GM18870 (cell line): ENCODE data around the gene G6PD.

Experiments
- ATAC-seq: cut with Tn5 transposase; IDR thresholded peaks from one replicate; pipeline ENCODE4 v1.9.1; 2021; ENCODE audit warnings: moderate library complexity; ENCODE audit not compliant: unreplicated experiment

The G6PD gene

DNA sequence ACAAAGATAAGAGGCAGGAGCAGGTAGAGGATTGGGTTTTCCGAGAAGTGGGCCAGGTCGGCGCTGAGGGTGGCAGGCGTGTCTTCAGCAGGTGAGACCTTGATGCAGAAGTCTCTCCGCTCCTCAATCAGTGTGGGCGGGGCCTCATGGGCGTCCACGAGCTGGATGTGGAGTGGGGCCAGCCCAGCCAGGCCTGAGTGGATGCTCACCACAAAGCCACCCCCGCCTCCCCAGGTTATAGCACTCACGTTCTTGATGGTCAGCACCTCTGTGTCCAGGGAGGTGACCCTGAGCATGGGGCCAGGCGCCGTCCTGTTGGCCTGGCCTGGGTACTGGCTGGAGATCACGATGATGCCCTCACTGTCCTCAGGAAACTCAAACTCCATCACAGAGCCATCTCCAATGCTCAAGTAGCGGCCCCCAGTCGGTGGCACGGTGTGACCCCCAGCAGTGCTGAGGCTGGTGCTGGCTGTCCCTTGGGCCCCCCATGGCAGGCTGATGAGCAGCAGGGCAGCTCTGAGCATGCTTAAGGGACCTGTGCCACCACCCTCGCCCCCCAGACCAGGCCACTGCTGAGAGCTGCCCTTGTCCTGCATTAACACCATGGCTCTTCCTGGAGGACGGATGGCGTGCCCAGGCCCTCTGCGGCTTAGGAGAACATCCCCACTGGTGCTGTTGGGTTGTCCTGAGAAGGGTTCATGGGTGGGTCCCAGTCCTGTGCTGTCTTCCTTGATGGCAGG is 58.1 kb downstream of the G6PD start:
- no peak for ATAC-seq

DNA sequence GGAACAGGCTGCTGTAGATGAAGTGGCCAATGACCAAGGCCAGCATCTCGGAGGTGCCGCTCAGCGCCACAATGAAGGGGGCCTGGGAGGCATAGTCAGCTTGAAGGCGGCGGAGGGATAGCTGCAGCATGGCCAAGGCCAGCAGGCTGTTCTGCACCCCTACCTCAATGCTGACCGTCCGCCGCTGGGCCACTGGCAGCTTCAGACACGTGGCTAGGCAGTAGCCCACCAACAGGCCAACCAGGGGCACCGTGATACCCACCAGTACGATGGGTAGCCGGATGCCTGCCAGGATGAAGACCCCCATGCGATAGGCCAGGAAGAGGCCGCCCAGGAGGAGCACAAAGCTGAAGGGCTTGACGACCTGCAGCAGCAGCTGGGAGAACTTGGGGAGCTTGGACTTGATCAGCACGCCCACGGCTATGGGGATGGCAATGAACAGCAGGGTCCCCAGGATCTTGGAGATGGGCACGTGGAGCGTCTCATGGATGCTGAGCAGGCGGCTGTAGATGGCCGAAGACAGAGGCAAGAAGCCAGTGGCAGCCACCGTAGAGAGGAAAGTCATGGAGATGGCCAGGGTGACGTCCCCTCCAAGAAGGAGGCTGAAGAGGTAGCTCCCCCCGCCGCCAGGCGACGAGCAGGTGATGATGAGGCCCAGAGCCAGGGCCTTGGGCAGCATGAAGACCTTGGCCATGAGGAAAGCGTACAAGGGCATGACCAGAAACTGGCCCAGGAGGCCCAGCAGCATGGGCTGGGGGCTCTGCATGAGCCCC is 58.9 kb downstream of the G6PD start:
- no peak for ATAC-seq

DNA sequence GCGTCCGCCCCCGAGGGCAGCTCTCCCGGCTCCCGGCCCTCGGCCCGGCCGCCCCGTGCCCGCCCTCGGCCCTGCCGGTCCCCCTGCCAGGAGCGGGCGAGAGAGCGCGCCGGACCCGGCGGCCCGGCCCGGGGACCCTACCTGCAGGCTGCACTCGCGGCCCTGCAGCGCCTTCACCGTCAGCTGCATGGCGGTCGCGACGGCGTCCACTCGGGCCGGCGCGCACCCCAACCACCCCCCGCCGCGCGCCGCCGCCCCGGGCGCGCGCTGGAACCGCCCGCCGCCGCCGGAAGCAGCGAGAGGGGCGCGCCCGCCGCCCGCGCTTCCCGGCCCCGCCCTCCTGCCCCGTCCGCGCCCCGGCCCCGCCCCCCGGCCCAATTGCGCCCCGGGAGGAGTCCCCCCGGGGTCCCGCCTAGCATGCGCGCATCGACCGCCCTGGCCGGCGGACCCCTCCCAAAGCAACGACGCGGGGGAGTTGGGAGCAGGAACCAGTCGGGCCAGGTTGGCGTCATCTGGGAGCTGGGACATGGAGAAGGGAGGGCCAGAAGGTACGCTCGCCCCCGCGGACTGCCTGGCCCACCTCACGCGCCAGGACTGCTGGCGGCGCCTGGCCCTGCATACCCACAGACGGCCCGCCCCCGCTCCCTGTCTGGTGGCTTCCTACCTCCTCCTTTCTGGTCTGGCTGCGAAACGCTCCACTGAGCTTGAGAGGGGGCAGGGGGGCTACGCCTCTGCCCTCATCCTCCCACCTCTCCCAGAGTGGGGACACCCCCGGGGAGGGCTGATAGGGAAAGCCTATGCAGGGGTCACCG is 60.0 kb downstream of the G6PD start, which contains the start of gene UBL4A:
Gene UBL4A, minus strand, starts transcription at position 220 of the 812 bp plus-strand sequence. Its CDS starts 31 bp downstream, at position 189.
- ATAC-seq: no peak

DNA sequence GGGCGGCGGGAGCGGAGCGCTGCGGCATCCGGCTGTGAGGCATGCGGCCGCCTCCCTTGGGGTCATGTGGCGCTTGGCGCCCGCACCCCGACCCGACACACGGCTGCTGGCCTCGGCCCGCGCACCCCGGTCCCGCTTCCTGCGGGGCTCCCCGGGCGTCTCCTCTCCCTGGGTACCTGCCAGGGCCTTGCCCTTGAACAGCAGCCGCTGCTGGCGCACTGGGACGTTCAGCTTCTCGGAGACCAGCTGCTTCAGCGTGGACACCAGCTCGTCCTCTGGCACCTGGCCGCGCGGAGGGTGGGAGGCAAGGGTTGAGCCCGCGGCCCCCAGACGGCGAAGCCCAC is 60.6 kb downstream of the G6PD start:
- ATAC-seq: no peak

DNA sequence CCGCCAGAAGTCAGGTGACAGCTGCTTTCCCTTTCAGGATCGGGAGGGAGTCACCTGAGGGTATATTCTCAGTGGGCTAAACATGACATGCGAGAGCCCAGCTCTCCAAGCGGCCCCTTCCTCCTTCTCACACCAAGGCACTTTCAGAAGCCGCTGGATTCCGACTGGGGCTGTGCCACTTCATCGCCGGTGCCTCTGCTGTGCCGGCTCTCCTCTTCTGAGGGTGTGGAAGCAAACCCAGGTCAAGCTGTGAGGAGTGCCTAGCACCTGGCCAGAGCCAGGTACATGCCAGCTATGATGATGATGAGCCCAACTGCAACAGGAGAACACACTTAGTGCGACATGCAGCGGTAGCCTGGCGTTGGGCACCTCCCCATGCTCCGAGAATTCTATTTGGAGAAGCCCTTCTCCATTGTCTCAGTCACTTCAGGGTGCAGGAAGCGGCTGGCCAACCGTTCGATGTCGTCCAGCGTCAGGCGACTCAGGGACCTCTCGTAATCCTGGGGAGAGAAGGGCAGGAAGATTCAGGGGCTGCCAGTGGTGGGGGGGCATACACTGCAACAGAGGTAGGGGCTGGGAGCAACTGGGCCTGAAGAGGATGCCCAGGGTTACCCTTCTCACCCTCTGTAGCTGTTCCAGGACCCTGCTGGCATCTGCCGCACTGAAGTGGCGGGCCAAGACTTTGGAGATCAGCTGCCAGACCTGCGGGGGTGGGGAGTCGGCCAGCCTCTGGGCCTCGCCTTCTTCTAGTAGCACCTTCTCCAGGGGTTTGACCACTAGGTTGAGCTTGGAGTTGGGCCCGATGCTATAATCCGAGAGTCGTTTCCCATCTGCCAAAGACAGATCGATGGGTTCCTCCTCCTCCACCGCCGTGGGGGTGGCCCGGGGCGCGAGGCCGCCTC is 61.2 kb downstream of the G6PD start:
- ATAC-seq: no peak

DNA sequence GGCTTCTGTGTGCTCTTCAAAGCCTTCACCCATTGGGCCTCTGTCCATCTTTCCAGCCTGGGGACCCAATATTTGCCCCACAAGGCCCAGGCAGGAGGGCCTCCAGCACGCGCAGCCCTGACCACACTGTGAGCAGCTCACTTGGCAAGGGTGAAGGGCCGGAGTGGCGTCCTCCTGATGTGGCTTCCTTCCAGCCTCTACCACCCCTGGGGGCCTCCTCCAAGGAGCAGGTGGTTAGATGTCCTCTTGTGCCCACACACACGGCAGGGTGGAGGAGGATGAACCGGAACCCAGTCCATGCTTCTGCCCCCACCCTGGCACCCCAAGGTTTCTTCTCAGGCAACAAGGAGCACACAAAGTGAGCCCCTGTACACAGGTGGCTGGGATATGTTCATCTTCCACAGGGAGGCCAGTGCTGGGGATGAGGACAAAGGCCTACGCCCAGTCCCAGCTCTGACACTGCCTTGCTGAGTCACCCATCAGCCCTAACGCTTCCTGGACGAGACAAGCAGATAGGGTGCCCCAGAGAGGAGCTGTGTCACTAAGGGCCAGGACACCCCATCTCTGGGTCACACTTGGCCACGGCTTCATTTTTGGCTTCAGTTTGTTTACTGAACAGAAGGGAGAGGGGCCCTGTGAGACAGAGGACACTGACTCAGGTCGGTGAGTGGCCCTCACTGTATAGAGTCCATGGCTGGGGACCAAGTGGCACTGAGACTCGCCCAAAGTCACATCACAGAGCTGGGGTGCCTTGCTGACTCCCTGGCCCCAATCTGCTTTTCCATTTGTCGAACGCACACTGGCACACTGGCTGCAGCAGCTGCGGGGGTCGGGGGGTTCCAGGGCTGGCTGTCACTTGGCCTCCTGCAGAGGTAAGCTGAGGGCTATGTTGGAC is 62.1 kb downstream of the G6PD start:
- ATAC-seq: no peak

DNA sequence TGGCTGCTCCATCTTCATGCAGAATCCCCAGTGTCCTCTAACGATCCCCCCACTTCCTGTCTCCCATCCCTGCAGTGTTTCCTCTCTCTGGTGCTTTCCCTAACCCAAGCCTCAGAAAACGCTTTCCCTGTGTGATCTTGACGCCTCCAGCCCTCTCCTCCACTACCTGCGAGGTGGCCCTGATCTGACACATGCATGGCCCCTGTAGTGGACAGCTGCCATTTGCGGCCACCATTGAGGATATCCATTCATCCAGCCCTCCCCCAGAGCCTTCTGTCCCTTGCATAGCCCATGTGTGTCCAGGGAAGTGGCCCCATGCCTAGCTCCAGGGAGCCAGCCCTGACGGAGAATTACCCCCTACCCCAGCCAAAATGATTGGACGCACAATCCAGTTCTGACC is 63.3 kb downstream of the G6PD start:
- no peak for ATAC-seq

DNA sequence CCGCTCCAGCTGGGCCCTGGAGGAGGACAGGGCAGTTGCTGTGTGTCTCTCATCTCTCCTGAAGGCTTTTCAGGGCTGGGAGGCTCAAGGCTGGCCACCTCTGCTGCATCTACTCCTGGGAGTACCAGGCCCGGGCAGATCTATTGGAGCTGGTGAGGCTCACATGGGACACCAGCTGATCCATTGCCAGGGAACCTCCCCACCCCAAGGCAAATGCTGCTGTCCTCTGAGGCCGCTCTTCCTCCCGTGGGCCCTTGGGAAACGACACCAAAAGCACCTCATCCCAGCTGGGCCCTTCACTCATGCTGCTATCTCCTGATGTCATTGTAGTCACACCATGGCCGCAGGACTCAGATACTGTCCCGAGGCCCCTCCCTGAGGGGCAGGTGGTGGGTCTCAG is 63.9 kb downstream of the G6PD start:
- ATAC-seq: no peak

DNA sequence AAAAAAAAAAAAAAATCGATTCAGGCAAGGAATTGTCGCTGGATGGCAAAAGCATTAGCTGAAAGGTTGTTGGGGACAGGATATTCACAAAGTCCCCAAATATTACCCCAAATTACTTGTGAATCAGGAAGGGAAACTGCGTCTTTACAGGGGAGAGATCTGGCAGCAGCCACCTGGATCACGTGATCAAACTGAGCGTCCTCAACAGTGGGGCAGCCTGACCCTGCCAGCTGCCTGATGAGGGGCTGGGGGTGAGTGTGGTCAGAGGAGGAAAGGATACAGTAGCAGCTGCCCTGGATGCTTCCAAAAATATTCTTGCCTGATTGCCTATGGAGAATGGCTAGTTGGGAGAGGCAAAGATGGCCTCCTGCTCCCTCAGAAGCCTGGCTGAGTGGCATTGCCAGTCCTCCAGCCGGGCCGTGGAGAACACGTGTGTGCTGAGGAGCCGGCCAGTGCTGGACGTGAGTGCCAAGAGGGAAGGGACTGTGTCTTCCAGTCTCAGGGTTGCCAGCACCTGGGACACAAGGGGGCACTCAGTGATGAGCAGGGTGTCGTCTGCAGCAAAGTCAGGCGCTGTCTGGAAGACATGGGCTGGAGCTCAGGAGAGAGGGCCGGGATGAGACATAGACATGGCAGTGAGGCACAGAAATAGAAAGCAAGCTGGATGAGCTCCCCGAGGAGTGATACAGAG is 64.6 kb downstream of the G6PD start:
- no peak for ATAC-seq
